SK-N-MC (cell line): ENCODE data around the gene KLHL13.

Source experiments
- EZH2 ChIP-seq: fragments of 200-600 bp; sonication (generic); IDR thresholded peaks from one replicate; pipeline ENCODE4 v1.6.1; 2017; ENCODE audit warnings: antibody characterized with exemption
- FOXP2 ChIP-seq: optimal IDR thresholded peaks from 2 replicates; pipeline ENCODE3; 2011; ENCODE audit warnings: mild to moderate bottlenecking, moderate library complexity; ENCODE audit not compliant: insufficient read depth; ENCODE audit errors: extremely low read length, control extremely low read depth
- POLR2AphosphoS5 ChIP-seq: IDR thresholded peaks from 2 replicates; pipeline ENCODE4 v1.6.1; 2012; ENCODE audit warnings: mild to moderate bottlenecking, low read depth, low read length, borderline replicate concordance

GRCh38 chrX:118049713-118050112 lies 66.9 kb downstream of the KLHL13 start:
- no peak for TF ChIP-seq EZH2
- no peak for TF ChIP-seq POLR2AphosphoS5
- no peak for TF ChIP-seq FOXP2
